B cell (primary cell): Measurements from ENCODE around the gene ZNF831. TPM values are rescaled to one million over a fixed set of nuclear protein-coding genes. Genes with fewer than 3 reads are reported as not detected.

ENCODE experiments used
- ATAC-seq: fragments of 200-7000 bp; cut with Tn5 transposase; one replicate; pipeline ENCODE4 v1.10.0; 2021; ENCODE audit warnings: low read depth, mild to moderate bottlenecking, moderate number of reproducible peaks, moderate library complexity
- CTCF ChIA-PET: fragments of 350-600 bp; sonication (Branson Sonifier 250); formaldehyde crosslinking; loops from one replicate; lab custom pipeline; 2021; ENCODE audit warnings: antibody characterized with exemption, inconsistent platforms; lab: Charles Lee
- POLR2A ChIA-PET: fragments of 350-600 bp; sonication (Branson Sonifier 250); formaldehyde crosslinking; loops from one replicate; lab custom pipeline; 2021; ENCODE audit warnings: antibody characterized with exemption; lab: Charles Lee
- DNase-seq: peaks from one replicate; pipeline ENCODE4 v3.0.0; 2013
- H2AFZ ChIP-seq: 2 replicates; pipeline ENCODE4 v1.6.1; 2012; ENCODE audit warnings: mild to moderate bottlenecking, low read depth, low read length; ENCODE audit not compliant: insufficient read depth, poor library complexity, severe bottlenecking
- H3K27ac ChIP-seq, 2 donors: 1 replicate in 1 of 2; 2 replicates in 1 of 2; pipeline ENCODE4 v1.5.1; 2012 to 2013; ENCODE audit warnings: low read length in 2 of 2, mild to moderate bottlenecking in 2 of 2, moderate library complexity in 1 of 2
- H3K27me3 ChIP-seq, 4 experiments: fragments of 200-600 bp in 1 of 4; sonication (generic) in 1 of 4; replicated peaks in 1 of 4; 1 replicate in 2 of 4; 2 replicates in 2 of 4; pipeline versions ENCODE4 v1.6.1 to v1.7.0; 2013 to 2016; ENCODE audit warnings: low read length in 3 of 4, mild to moderate bottlenecking in 2 of 4, mixed read lengths in 1 of 4, moderate library complexity in 1 of 4; ENCODE audit not compliant: insufficient read depth in 4 of 4, control insufficient read depth in 3 of 4; ENCODE audit errors: control extremely low read depth in 1 of 4
- H3K36me3 ChIP-seq, 2 experiments: replicated peaks in 1 of 2; 1 replicate in 1 of 2; 2 replicates in 1 of 2; pipeline versions ENCODE4 v1.6.1 to v1.7.1; 2013; ENCODE audit warnings: low read length in 1 of 2; ENCODE audit not compliant: insufficient read depth in 2 of 2, control insufficient read depth in 1 of 2; ENCODE audit errors: control extremely low read depth in 1 of 2, extremely low read depth in 1 of 2
- H3K4me1 ChIP-seq, 2 donors: fragments of 200-600 bp in 1 of 2; sonication (generic) in 1 of 2; 1 replicate in 1 of 2; 2 replicates in 1 of 2; pipeline versions ENCODE4 v1.5.1 to v1.6.1; 2013 to 2017; ENCODE audit warnings: low read length in 2 of 2; ENCODE audit not compliant: control insufficient read depth in 2 of 2, insufficient read depth in 2 of 2
- H3K4me2 ChIP-seq: replicated peaks from 2 replicates; pipeline ENCODE3; 2012; ENCODE audit warnings: mild to moderate bottlenecking, low read depth, low read length; ENCODE audit not compliant: poor library complexity, severe bottlenecking
- H3K4me3 ChIP-seq, 5 experiments: fragments of 200-600 bp in 1 of 5; sonication (generic) in 1 of 5; 1 replicate in 3 of 5; 2 replicates in 2 of 5; pipeline versions ENCODE4 v1.5.1 to v1.7.0; 2011 to 2016; ENCODE audit warnings: low read length in 4 of 5, mild to moderate bottlenecking in 4 of 5, low read depth in 2 of 5, control low read depth in 1 of 5, moderate library complexity in 1 of 5; ENCODE audit not compliant: insufficient read depth in 1 of 5; ENCODE audit errors: control extremely low read depth in 1 of 5, extremely low read depth in 1 of 5
- H3K79me2 ChIP-seq: fragments of 200-600 bp; sonication (generic); one replicate; pipeline ENCODE4 v1.6.0; 2016; ENCODE audit warnings: low read length; ENCODE audit not compliant: control insufficient read depth, insufficient read depth
- H3K9ac ChIP-seq: fragments of 200-600 bp; sonication (generic); 2 replicates; pipeline ENCODE4 v1.6.1; 2017; ENCODE audit warnings: mild to moderate bottlenecking, low read length, moderate library complexity
- H3K9me3 ChIP-seq, 3 donors: one replicate each; pipeline versions ENCODE4 v1.6.1 to v1.7.1; 2013; ENCODE audit warnings: low read length in 2 of 3; ENCODE audit not compliant: control insufficient read depth in 2 of 3, insufficient read depth in 1 of 3; ENCODE audit errors: control extremely low read depth in 1 of 3
- H4K20me1 ChIP-seq: 2 replicates; pipeline ENCODE4 v1.6.0; 2012; ENCODE audit warnings: mild to moderate bottlenecking, low read length; ENCODE audit not compliant: insufficient read depth, control insufficient read depth, poor library complexity, severe bottlenecking
- H3K27ac Mint-ChIP-seq: one replicate; pipeline ENCODE4 v1.8.0; 2021; ENCODE audit warnings: mixed read lengths
- H3K27me3 Mint-ChIP-seq: one replicate; pipeline ENCODE4 v1.8.0; 2021; ENCODE audit warnings: mixed read lengths
- H3K4me1 Mint-ChIP-seq: one replicate; pipeline ENCODE4 v1.8.0; 2021; ENCODE audit warnings: mixed read lengths
- H3K4me3 Mint-ChIP-seq: one replicate; pipeline ENCODE4 v1.8.0; 2021; ENCODE audit warnings: mixed read lengths
- H3K9me3 Mint-ChIP-seq: one replicate; pipeline ENCODE4 v1.8.0; 2022; ENCODE audit warnings: mixed read lengths; ENCODE audit not compliant: insufficient read depth
- CTCF ChIP-seq: fragments of 200-600 bp; IDR thresholded peaks from one replicate; pipeline ENCODE4 v1.8.0; 2022; ENCODE audit warnings: antibody characterized with exemption, mild to moderate bottlenecking
- EZH2 ChIP-seq: IDR thresholded peaks from 2 replicates; pipeline ENCODE4 v1.6.1; 2012; ENCODE audit warnings: borderline replicate concordance, low read depth, mild to moderate bottlenecking, moderate library complexity, low read length; ENCODE audit not compliant: insufficient read depth, poor library complexity, severe bottlenecking
- WGBS: methylation state at CpG from one replicate; pipeline ENCODE4 v1.1.5; 2013; ENCODE audit warnings: missing lambda C conversion rate; ENCODE audit not compliant: insufficient coverage; 5-methylcytosine and 5-hydroxymethylcytosine counted together
- intact Hi-C: fragments of 100-400 bp; cut with micrococcal nuclease; formaldehyde crosslinking; loops from one replicate; pipeline ENCODE4 v1.10.0; 2022
- polyA plus RNA-seq: library from polyadenylated mRNA; depleted of rRNA; stranded (reverse); fragments of >200 nt; gene quantifications from 2 replicates; pipeline ENCODE4 v1.2.3, GENCODE V29; 2012
- total RNA-seq, 2 donors: library from RNA; stranded (reverse); fragments of 120-200 nt in 1 of 2; gene quantifications; 1 replicate in 1 of 2; 2 replicates in 1 of 2; pipeline versions ENCODE4 v1.2.3 to v1.2.4, GENCODE V29; 2013 to 2022

ZNF831 gene
- total and polyA plus RNA-seq, 2 donors (not counting 1 experiment from before 2014, with no cell fraction given): 1.7 to 14.1 TPM

DNA sequence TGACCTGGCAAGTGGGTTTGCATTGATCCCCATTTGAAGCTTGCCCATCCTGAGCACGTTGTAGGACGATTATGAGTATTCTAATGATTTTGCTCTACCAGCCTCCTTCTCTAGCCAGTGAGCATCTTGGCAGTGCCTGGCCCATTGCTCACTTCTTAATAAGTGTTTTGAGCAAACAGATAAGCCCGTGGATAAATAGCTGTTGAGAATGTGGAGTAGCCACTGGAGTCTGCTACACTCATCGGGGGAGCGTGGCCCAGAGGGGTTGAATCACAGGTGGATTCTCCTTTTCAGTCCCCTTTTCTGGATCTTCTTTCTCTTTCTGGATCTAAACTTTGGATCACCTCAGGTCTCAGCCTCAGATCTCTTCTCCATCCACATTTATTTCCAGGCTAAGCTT lies 120.8 kb downstream of the ZNF831 start:
- POLR2A ChIA-PET: no interaction called here
- Histone ChIP-seq H3K27ac (no peak overlapping the region), H2AFZ (no peak overlapping the region), H3K9me3 (no peaks in the 10 kb centered on the region), H3K9ac (no peak overlapping the region), H3K27me3 (peaks cover 0 to 3% (median 0%) of the 10 kb centered on the region in 4 experiments), H3K4me2 (no peak overlapping the region), H3K36me3 (no peaks in the 10 kb centered on the region), H3K4me1 (no peaks in the 10 kb centered on the region), H4K20me1 (no peaks in the 10 kb centered on the region), H3K4me3 (no peak overlapping the region), H3K79me2 (no peaks in the 10 kb centered on the region)
- DNase-seq (no peak), ATAC-seq (no peak)
- CTCF ChIA-PET: no interaction called here
- Mint-ChIP-seq H3K4me3 (no peak overlapping the region), H3K4me1 (no peaks in the 10 kb centered on the region), H3K9me3 (peaks cover 2% of the 10 kb centered on the region), H3K27me3 (peaks cover 19% of the 10 kb centered on the region), H3K27ac (no peak overlapping the region)
- intact Hi-C loops: no loop called here
- TF ChIP-seq CTCF (no peak), EZH2 (no peak)
- 89% methylated on average over 5 of the region's 5 CpGs for WGBS

GRCh38 chr20:59289994-59290393 lies 126.4 kb downstream of the ZNF831 start:
- Mint-ChIP-seq H3K4me3 (no peak overlapping the region), H3K27me3 (peaks cover 22% of the 10 kb centered on the region), H3K4me1 (no peaks in the 10 kb centered on the region), H3K27ac (no peak overlapping the region), H3K9me3 (no peaks in the 10 kb centered on the region)
- Histone ChIP-seq H3K9me3 (no peaks in the 10 kb centered on the region), H3K4me3 (no peak overlapping the region), H3K9ac (no peak overlapping the region), H3K4me1 (no peaks in the 10 kb centered on the region), H3K27ac (no peak overlapping the region), H3K36me3 (no peaks in the 10 kb centered on the region), H3K79me2 (no peaks in the 10 kb centered on the region), H4K20me1 (no peaks in the 10 kb centered on the region), H2AFZ (no peak overlapping the region), H3K27me3 (peaks cover 0 to 13% (median 0%) of the 10 kb centered on the region in 4 experiments), H3K4me2 (no peak overlapping the region)
- ChIA-PET POLR2A (no interaction called here), CTCF (no interaction called here)
- ATAC-seq (no peak), DNase-seq (no peak)
- no peak for TF ChIP-seq EZH2
- TF ChIP-seq CTCF: no peak
- WGBS: 79% methylated on average over 5 of the region's 5 CpGs
- intact Hi-C loops: no loop called here
